ENCODE results near the gene TMPRSS13.

DNA sequence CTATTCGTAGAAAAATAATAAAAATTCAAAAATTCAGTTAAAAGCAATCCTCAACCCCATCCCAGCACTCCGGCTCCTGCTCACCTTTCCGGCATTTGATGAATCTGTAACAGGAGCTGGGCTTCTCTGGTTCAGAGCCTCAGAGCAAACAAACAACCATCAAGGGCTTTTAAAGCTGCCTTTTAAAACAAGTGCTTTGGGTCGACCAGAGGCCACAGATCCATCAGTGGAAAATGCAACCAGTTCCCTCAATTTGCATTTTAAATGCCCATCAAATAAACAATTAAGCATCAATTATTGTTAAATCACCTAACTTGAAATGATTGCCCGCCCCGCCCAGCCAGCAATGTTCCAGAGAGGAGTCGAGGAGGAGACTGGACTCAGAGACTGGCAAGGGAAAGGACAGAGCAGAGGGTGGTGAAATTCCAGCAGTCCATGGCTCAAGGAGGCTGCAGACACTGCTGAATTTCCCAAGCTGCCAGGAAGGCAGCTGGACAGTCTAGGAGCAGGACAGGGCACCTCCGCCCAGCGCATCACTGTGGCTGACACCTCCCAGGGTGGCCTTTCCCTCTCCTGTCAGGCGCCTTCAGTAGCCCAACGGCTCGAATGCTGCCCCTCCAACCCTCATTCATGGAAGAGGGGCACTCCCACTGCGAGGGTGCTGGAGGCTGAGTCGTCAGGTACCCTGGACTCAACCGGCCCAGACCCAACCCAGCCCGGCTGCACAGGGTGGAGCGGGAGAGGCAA, 60.2 kb downstream of the TMPRSS13 start:
- TF ChIP-seq, protein P1, sequence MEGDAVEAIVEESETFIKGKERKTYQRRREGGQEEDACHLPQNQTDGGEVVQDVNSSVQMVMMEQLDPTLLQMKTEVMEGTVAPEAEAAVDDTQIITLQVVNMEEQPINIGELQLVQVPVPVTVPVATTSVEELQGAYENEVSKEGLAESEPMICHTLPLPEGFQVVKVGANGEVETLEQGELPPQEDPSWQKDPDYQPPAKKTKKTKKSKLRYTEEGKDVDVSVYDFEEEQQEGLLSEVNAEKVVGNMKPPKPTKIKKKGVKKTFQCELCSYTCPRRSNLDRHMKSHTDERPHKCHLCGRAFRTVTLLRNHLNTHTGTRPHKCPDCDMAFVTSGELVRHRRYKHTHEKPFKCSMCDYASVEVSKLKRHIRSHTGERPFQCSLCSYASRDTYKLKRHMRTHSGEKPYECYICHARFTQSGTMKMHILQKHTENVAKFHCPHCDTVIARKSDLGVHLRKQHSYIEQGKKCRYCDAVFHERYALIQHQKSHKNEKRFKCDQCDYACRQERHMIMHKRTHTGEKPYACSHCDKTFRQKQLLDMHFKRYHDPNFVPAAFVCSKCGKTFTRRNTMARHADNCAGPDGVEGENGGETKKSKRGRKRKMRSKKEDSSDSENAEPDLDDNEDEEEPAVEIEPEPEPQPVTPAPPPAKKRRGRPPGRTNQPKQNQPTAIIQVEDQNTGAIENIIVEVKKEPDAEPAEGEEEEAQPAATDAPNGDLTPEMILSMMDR (IDR thresholded peaks at IDR 0.05) = no peak
- TF ChIP-seq POLR2A (IDR thresholded peaks at IDR 0.05) = no peak
